ENCODE measurements around the gene MAP4K4.

Gene MAP4K4

DNA sequence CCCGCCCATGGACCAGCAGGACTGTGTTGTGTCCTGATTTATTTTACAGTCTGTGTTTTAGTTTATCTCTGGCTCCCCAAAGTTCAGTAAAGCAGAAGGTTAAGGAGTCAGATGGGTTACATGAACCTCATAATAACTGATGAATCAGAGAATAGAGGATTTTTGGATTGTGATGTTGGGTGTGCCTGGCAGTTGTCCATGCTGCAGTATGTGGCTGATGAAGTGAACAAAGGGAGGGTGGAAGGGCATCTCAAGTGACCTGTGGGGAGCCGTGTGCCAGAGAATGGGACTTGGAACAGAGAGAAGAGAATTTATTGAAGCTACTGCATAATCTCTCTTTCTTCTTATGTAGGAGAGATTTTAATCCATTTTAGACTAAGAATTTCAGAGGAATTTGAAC, 145.5 kb downstream of the MAP4K4 start:
- no peak for DNase-seq (ENCODE audit: low read depth)

DNA sequence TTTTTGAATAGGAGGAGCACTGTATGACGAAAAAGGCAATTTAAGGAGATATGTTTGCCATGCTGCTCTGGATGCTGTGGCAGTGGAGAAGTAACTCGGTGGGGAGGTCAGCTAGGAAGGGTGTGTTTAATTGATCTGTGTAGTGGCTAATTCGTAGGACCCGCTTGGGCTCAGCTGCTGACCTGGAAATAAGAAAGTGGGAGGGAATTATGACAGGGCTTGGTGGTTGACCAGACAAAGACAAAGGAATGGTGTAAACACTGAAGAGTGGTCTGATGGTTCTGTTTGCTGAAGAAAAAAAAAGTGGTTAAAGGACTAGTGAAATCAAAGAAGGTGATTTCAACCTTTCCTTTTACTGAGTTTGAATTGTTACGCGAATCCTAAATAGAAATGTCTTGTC, 146.0 kb downstream of the MAP4K4 start:
- no peak for DNase-seq (ENCODE audit: low read depth)

DNA sequence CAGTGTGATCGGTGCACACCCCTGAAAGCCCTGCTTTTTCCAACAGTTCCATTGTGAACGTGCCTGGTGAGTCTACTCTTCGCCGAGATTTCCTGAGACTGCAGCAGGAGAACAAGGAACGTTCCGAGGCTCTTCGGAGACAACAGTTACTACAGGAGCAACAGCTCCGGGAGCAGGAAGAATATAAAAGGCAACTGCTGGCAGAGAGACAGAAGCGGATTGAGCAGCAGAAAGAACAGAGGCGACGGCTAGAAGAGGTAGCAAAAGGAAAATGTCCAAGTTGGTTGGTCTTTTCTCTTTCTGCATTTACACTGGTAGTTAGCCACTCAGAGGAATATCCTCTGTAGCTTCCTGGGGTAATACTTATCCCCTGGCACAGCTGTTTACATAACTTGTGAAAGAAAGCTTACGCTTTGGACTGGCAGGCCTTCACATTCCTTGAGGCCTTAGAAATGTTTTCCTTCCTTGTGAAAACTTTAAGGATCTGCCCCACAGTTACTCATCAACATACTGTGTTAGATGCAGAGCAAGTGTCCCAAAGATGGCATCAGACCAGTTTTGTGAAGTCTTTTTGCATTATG, 146.6 kb downstream of the MAP4K4 start:
- DNase-seq (ENCODE audit: low read depth), result no peak

DNA sequence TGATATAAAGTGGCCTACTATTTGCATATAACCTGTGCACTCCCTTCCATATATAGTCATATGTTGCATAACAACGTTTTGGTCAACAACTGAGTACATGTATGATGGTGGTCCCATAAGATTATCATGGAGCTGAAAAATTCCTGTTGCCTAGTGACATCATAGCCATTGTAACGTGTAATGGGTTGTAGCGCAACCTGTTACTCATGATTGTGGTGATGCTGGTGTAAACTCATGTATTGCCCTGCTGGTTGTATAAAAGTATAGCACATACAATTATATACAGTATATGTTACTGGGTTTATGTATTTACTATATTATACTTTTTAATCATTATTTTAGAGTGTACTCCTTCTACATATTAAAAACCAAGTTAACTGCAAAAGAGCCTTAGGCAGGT, 149.5 kb downstream of the MAP4K4 start:
- DNase-seq (ENCODE audit: low read depth), result no peak

DNA sequence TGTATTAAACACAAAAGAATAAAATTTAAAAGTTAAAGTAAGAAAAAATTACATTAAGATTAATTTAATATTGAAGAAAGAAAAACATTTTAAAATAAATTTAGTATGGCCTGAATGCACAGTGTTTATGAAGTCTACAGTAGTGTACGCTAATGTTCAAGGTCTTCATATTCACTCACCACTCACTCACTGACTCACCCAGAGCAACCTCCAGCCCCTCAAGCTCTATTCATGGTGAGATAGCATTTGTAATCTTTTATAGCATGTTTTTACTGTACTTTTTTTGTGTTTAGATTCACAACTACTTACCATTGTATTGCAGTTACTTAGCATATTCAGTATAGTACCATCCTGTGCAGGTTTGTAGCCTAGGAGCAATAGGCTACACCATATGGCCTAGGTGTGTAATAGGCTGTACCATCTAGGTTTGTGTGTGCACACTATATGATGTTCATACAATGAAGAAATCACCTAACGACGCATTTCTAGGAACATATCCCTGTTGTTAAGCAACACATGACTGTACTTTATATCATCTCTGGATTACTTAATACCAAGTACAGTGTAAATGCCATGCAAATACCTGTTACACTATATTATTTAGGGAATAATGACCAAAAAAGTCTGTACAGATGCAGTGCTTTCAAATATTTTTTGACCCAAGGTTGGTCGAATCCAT, 150.3 kb downstream of the MAP4K4 start:
- DNase-seq (ENCODE audit: low read depth), result no peak

DNA sequence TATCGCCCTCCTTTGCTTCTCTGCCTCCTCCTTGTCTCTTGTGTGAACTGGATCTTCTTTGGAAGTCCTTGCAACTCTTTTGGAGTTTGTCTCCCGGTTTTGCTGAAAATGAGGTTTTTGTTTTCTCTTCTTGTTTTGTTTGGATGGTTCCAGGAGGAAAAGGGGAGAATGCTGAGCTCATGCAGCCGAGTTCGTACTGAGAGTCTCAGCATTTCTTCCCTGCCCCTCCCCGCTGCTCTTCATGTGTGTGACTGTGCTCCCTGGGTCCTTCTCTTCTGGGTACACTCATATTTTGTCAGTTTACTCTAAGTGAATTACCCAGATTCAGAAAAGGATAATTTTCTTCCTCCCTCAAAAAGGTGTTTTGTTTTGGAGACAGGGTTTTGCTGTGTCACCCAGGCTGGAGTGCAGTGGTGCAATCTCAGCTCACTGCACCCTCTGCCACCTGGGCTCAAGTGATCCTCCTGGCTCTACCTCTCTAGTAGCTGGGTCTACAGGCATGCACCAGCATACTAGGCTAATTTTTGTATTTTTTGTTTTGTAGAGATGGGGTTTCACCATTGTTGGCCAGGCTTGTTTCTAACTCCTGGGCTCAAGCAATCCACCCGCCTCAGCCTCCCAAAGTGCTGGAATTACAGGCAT, 151.4 kb downstream of the MAP4K4 start:
- no peak for DNase-seq (ENCODE audit: low read depth)

DNA sequence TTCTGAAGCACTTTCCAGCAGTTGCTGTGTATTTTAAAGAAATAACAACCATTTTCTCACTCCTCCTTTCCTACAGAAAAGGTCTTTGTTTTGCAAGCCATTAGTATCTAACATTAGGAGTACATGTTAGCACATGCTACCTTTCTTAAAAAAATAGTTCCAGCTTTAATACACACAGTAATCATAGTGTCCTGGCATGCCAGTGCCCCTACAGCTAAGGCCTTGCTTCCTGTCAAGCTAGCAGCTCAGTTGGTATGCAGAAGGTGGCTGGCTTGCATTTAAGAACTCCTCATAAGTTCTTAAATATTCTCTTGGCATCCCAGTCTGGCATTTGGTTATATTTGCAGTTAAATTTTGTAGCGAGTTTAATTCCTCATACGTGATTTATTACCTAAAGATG, 152.9 kb downstream of the MAP4K4 start:
- no peak for DNase-seq (ENCODE audit: low read depth)

DNA sequence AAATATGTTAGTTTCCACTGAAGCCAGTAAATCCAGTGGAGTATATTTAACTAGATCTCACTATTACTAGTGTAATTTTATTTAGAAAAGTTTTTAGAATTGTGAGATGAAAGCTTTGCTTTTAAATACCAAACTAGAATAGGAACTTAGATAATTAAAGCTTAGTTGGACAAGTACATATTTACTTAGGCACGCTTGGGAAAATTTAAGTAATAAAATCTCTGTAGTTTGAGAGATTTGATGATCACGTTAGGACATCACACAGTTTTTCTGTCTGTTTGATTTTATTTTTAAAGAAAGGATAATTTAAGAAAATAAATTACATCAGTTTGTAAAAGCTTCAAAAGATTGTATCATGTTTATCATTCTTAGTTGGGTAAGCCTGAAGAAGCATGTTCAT, 153.5 kb downstream of the MAP4K4 start:
- DNase-seq (ENCODE audit: low read depth), result no peak

DNA sequence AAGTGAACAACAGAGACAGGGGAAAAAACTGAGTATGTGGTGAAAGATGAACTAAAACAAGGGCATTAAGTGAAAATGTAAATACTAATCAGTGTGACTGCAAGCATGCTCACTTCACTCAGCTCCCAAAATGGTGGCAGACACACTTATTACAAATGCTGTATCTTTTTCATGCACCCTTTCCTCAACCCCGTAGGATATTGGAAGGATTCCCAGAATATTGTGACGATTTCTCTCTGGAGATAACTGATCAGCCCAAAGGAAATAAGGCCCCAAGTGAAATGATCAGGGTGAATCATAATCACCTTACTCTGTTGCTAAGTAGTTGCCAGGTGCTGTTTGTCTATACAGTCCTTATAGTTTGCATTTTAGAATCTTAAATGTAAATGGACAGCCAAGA, 155.3 kb downstream of the MAP4K4 start:
- no peak for DNase-seq (ENCODE audit: low read depth)

DNA sequence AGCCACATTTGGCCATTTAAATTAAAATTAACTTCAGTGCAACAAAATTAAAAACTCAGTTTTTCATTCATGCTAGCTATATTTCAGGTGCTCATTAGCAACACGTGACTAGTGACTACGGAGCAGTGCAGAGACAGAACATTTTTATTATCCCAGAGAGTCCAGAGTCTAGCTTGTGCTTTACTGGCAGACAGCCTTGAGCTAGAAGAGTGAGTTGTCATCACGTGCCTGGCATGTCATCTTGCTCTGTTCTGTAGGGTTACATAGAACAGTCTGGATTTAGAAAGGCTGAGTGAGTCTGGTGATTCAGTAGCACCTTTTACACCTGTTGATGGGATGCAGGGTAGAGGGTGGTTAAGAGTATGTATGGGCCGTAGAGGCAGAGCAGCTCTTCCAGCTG, 157.4 kb downstream of the MAP4K4 start:
- DNase-seq (ENCODE audit: low read depth), result no peak

DNA sequence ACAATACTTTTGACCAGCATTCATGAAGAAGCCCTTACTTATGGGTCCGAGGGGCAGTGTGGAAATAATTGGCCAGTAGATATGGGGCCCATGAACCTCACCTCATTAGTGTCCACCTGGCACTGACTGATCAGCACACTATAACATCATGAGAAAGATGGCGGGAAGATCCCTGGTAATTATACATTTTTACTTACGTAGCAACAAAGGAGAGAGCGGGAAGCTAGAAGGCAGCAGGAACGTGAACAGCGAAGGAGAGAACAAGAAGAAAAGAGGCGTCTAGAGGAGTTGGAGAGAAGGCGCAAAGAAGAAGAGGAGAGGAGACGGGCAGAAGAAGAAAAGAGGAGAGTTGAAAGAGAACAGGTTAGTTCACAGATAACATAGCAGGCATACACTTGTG, 158.3 kb downstream of the MAP4K4 start:
- DNase-seq (ENCODE audit: low read depth), result no peak

DNA sequence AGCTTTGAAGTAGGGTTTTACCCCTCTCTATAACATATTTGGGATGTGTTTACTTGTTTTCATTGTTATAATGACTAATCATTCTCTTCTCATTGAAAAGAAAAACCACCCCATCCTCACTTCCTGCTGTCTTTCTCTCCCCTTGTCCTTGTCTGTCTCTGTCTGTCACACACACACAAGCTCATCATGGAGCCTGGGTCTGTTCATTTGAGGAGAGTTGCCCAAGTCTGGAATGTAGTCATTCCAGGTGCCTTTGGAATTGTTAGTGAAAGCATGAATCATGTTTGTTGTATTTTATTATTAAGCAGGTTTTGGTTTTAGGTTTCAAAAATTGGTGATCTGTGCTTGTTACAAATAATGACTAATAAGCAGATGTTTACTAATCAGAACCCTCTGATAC, 160.7 kb downstream of the MAP4K4 start:
- DNase-seq (ENCODE audit: low read depth), result no peak

DNA sequence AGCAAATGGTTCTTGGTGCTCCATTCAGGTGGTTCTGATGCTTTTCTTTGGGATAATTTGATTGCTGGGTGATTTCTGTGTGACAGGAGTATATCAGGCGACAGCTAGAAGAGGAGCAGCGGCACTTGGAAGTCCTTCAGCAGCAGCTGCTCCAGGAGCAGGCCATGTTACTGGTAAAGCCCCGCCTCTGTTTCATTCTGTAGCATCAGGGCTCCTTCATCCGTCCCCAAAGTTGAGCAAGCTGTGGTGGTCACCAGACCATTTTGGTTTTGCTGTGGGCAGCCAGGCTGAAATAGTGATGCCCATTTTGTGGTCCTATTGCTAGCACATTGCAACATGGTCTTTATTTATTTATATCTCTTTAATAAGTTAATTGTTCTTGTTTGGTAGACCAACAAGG, 161.4 kb downstream of the MAP4K4 start:
- no peak for DNase-seq (ENCODE audit: low read depth)

DNA sequence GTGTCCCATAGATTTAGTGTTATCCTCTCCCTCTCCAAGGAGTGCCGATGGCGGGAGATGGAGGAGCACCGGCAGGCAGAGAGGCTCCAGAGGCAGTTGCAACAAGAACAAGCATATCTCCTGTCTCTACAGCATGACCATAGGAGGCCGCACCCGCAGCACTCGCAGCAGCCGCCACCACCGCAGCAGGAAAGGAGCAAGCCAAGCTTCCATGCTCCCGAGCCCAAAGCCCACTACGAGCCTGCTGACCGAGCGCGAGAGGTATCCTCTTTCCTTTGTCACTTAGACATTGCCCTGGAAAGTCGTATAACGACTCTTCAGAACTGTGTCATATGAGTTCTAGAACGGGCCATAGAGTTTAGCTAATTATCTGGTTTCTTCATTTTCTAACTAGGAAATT, 162.1 kb downstream of the MAP4K4 start:
- DNase-seq (ENCODE audit: low read depth), result no peak

DNA sequence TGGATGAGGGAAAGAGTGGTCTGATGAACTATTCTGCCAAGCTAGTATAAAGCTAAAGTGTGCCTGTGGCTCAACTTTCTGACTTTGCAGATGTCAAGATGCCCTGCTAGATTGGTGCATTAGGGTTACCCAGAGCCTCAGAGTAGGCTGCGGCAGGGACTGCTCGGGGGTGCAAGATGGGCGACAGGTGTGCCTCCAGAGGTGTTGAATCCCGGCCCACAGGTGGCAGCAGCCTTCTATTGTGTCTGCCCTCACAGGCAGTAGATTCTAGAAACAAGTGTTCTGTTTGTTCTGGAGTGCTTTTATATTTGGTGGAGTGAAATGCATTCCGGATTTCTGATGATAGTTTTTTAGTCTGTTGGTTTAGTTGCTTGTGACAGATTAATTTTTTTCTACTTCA, 162.7 kb downstream of the MAP4K4 start:
- no peak for DNase-seq (ENCODE audit: low read depth)

DNA sequence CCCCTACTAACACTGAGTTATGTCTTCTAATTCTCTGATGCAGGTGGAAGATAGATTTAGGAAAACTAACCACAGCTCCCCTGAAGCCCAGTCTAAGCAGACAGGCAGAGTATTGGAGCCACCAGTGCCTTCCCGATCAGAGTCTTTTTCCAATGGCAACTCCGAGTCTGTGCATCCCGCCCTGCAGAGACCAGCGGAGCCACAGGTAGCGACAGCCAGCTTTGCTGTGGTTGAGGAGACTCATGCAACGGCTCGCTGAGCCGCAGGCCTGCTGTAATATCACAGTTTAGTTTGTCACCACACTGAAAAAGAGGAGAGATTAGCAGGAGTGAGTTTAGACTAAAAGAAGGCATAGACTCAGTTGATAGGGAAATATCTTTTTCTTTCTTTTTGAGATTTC, 163.3 kb downstream of the MAP4K4 start:
- DNase-seq (ENCODE audit: low read depth), result no peak

DNA sequence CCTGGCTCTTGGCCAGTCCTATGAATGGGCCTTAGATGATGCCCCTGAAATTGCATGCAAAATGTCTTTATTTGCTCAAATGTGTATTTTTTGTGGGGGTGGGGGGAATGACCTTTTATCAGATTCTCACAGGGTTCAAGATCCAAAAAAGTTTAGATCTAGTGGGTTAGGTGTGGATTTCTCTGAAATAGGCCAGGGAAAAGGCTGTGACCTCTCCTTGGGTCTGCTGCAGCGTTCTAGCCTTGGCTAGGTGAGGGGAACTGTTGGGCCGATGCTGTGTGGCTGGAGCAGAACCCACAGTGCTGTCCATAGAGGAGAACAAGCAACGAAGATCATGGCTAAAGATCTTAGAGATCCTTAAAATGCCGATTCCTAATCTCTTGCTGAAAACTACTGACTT, 163.9 kb downstream of the MAP4K4 start:
- DNase-seq (ENCODE audit: low read depth), result no peak

DNA sequence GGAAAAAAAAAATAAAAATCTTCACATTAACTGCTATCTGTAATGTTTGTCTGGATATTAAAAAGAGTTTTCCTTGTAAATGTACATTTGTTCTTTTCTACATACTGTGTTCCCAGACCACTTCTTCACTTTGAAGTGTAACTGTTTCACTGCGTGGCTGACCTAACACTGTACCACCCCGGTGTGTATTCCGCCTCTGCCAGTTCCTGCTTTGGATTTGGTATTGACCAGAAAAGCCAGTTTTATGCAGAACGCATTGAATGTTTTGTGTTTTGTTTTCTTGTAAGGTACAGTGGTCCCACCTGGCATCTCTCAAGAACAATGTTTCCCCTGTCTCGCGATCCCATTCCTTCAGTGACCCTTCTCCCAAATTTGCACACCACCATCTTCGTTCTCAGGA, 166.0 kb downstream of the MAP4K4 start:
- no peak for DNase-seq (ENCODE audit: low read depth)

DNA sequence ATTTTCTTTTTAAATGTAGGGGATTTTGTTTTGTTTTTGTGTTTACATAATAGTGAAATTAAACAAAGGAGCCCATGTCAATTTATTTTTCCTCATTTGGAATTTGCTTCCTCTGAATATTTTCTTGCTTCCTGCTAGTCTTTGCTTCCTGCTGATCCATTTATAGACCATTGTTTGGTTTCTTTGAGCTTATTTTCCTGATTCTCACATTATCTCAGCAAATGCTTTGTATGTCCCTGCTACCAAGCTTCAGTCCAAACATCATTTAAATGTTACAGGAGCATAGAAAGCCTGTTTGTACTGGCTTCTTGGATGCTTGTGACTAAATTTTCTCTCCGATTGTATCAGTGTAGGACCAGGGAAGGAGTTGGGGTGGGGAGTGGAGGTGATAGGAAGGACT, 166.9 kb downstream of the MAP4K4 start:
- no peak for DNase-seq (ENCODE audit: low read depth)

DNA sequence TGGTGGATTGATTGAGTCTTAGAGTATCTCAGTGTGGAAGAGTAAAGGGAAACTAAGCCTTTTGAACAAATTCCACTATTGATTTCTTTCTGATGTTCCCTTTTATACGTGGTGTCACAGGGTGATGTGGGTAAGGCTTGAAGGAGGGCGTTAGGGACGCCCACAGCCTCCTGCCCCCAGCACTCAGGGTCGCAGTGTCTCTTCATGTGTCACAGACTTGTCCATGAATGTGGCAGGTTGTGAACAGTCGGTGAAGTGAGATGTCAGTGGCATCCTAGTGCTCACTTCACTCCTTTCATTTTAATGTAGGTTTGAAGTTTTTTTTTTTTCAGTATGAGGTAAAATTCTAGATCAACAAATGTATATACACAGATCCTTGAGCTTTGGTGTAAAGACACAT, 171.0 kb downstream of the MAP4K4 start:
- no peak for DNase-seq (ENCODE audit: low read depth)

DNA sequence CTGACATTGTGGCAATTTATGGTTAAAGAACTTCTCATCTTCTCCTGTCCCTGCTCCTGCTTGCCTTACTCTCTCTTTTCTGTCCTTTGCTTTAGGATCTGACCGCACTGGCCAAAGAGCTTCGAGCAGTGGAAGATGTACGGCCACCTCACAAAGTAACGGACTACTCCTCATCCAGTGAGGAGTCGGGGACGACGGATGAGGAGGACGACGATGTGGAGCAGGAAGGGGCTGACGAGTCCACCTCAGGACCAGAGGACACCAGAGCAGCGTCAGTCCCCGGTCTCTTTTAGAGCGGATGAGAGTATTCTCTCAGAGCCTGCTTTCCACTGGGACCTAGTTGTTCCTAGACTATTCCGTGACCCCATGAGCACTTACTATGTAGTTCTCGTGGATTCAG, 172.0 kb downstream of the MAP4K4 start:
- no peak for DNase-seq (ENCODE audit: low read depth)

DNA sequence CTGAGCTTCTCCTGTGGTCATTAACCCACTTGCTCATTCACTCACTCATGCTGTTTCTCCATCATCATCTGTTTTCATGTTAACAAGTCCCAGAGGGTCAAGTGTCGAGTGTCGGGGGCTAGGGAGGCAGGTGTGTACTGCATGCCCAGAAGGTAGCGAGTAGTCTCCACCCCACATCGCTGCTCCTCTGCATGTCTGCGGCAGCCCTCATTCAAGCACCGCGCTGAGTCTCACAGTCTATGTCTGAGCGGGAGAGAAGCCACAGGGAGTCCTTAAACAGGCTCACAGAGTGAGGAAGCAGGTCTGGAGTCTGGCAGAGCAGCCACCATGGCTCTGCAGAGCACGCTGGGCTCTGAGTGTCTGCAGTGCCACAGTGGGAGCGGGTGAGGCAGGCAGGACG, 172.9 kb downstream of the MAP4K4 start:
- no peak for DNase-seq (ENCODE audit: low read depth)

DNA sequence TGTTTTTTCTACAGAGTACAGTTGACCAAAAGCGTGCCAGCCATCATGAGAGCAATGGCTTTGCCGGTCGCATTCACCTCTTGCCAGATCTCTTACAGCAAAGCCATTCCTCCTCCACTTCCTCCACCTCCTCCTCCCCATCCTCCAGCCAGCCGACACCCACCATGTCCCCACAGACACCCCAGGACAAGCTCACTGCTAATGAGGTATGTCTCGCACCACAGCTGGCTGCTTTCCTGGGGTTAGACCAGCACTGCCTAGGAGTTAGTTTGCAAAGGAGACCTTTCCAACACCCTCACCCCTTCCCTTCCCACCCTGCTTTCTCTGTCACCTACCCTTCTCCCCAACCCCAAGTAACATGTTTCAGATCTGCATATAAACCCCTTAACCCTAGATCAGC, 174.0 kb downstream of the MAP4K4 start:
- DNase-seq (ENCODE audit: low read depth), result no peak

DNA sequence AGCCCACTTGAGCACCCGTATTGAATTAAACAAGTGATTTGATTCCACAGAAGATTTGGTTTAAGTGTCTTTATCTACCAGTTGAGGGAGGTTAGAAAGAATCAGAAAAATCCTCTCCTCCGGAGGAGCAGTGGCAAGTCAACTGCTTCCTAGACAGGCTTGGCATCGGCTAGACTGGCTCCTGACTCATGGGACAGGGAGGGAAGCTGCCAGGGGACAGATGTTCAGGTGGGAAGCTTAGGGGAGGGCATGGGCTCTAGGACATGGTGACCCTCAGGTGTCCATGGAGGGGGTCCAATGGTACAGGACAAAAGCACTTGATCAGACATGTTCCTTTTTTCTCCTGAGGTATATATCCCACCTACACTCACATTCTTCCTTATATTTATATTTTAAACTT, 175.0 kb downstream of the MAP4K4 start:
- DNase-seq (ENCODE audit: low read depth), result no peak

All from HS-27A (cell line).